Hepatocyte (in vitro differentiated cells): ENCODE results near the gene PPP1R17.

Experiments
- CTCF ChIP-seq: fragments of 200-600 bp; sonication (generic); IDR thresholded peaks from 2 replicates; pipeline ENCODE4 v1.5.1; 2016; ENCODE audit warnings: antibody characterized with exemption, mild to moderate bottlenecking; ENCODE audit not compliant: poor library complexity
- EZH2phosphoT487 ChIP-seq: fragments of 200-600 bp; sonication (generic); IDR thresholded peaks from one replicate; pipeline ENCODE4 v1.6.1; 2018; ENCODE audit warnings: antibody characterized with exemption, mild to moderate bottlenecking, low read depth, moderate library complexity; ENCODE audit not compliant: unreplicated experiment, severe bottlenecking

- TF ChIP-seq CTCF: no peak
- TF ChIP-seq EZH2phosphoT487: no peak
Observed at GRCh38 chr7:31699050-31699449, 12.0 kb downstream of the PPP1R17 start.
